HepG2 (cell line): Measurements from ENCODE around the gene PHF2. TPM values are rescaled to one million over a fixed set of nuclear protein-coding genes. Genes with fewer than 3 reads are reported as not detected.

Experiments
- ATAC-seq: fragments of 200-7000 bp; cut with Tn5 transposase; 3 replicates; pipeline ENCODE4 v1.9.1; 2020; ENCODE audit warnings: mild to moderate bottlenecking, moderate library complexity
- BruUV-seq: library from RNA; stranded (reverse); fragments of 400-500 nt; replicated peaks from 2 replicates; lab custom pipeline; 2021; lab: Mats Ljungman, UMichigan
- CTCF ChIA-PET: fragments of 300-600 bp; formaldehyde crosslinking; extraction: SDS; loops from one replicate; lab custom pipeline; 2021; ENCODE audit warnings: low total read pairs, inconsistent platforms, low intra/inter-chr PET ratio; lab: Yijun Ruan, JAX
- POLR2A ChIA-PET: fragments of 350-600 bp; sonication (Branson Sonifier 250); formaldehyde crosslinking; loops from one replicate; lab custom pipeline; 2020; ENCODE audit warnings: antibody characterized with exemption, inconsistent platforms; lab: Yijun Ruan, JAX
- DNase-seq: peaks from one replicate; pipeline ENCODE4 v3.0.0-alpha.2; 2015; ENCODE audit warnings: low spot score
- FAIRE-seq: peaks from 3 replicates; lab custom pipeline; 2011; peaks lifted over from hg19 to GRCh38; lab: Jason Lieb, UNC
- H2AFZ ChIP-seq: one replicate; pipeline ENCODE4 v1.6.1; 2011; ENCODE audit warnings: low read length, inconsistent platforms
- H3K27ac ChIP-seq: fragments of 300-600 bp; 3 replicates; pipeline ENCODE4 v1.8.0; 2011; ENCODE audit warnings: mixed run types, mild to moderate bottlenecking, mixed read lengths, low read length, inconsistent platforms; ENCODE audit not compliant: insufficient read depth; ENCODE audit errors: extremely low read length
- H3K27me3 ChIP-seq, 2 experiments: fragments of 200-600 bp in 1 of 2; 2 replicates in 1 of 2; 3 replicates in 1 of 2; pipeline versions ENCODE4 v1.6.0 to v1.8.0; 2011; ENCODE audit warnings: low read length in 2 of 2, mild to moderate bottlenecking in 2 of 2, moderate library complexity in 2 of 2, inconsistent platforms in 1 of 2; ENCODE audit not compliant: insufficient read depth in 2 of 2, control insufficient read depth in 1 of 2
- H3K36me3 ChIP-seq, 2 experiments: fragments of 200-600 bp in 1 of 2; replicated peaks in 1 of 2; 2 replicates in 1 of 2; 3 replicates in 1 of 2; pipeline versions ENCODE4 v1.5.1 to v1.8.0; 2011; ENCODE audit warnings: low read length in 2 of 2, inconsistent platforms in 1 of 2; ENCODE audit not compliant: insufficient read depth in 2 of 2, control insufficient read depth in 1 of 2
- H3K4me1 ChIP-seq: 2 replicates; pipeline ENCODE4 v1.5.1; 2012; ENCODE audit warnings: low read length, inconsistent platforms; ENCODE audit not compliant: insufficient read depth
- H3K4me2 ChIP-seq: 2 replicates; pipeline ENCODE4 v1.6.0; 2011; ENCODE audit warnings: low read depth, low read length, inconsistent platforms
- H3K4me3 ChIP-seq, 3 experiments: fragments of 200-600 bp in 1 of 3; sonication (generic), shearing (Covaris generic) in 1 of 3; replicated peaks in 1 of 3; 2 replicates each; pipeline ENCODE4 v1.5.1; 2011 to 2016; ENCODE audit warnings: low read length in 3 of 3, inconsistent platforms in 2 of 3, low read depth in 2 of 3, mild to moderate bottlenecking in 2 of 3, control low read depth in 1 of 3, mixed read lengths in 1 of 3; ENCODE audit not compliant: insufficient read depth in 1 of 3
- H3K79me2 ChIP-seq: one replicate; pipeline ENCODE4 v1.6.1; 2011; ENCODE audit warnings: low read length, inconsistent platforms; ENCODE audit not compliant: insufficient read depth
- H3K9ac ChIP-seq: 2 replicates; pipeline ENCODE4 v1.6.0; 2011; ENCODE audit warnings: mild to moderate bottlenecking, low read depth, low read length, inconsistent platforms; ENCODE audit not compliant: insufficient read depth
- H3K9me3 ChIP-seq: 2 replicates; pipeline ENCODE4 v1.5.1; 2012; ENCODE audit warnings: mild to moderate bottlenecking, low read length
- H4K20me1 ChIP-seq: 2 replicates; pipeline ENCODE4 v1.6.0; 2011; ENCODE audit warnings: inconsistent platforms, mild to moderate bottlenecking, low read length, moderate library complexity; ENCODE audit not compliant: insufficient read depth
- EHMT2 ChIP-seq: fragments of 200-600 bp; sonication (generic); IDR thresholded peaks from 2 replicates; pipeline ENCODE4 v1.7.0; 2017; ENCODE audit warnings: antibody characterized with exemption, low read depth, low read length, borderline replicate concordance
- ETV5 ChIP-seq: IDR thresholded peaks from 2 replicates; pipeline ENCODE4 v1.6.1; 2018; ENCODE audit warnings: missing biosample characterization, missing genetic modification reagents, inconsistent platforms, borderline replicate concordance
- FOXO1 ChIP-seq: sonication (generic); formaldehyde crosslinking; IDR thresholded peaks from 2 replicates; pipeline ENCODE4 v1.4.0; 2020; ENCODE audit warnings: missing genetic modification reagents
- GLMP ChIP-seq: sonication (generic); formaldehyde crosslinking; IDR thresholded peaks from 2 replicates; pipeline ENCODE4 v1.9.0; 2021; ENCODE audit warnings: missing genetic modification reagents, mild to moderate bottlenecking, borderline replicate concordance
- KLF16 ChIP-seq, 2 experiments: sonication (generic) in 1 of 2; formaldehyde crosslinking in 1 of 2; IDR thresholded peaks; 2 replicates each; pipeline versions ENCODE4 v1.6.1 to v1.8.0; 2016 to 2023; ENCODE audit warnings: missing genetic modification reagents in 2 of 2, missing compliant biosample characterization in 1 of 2
- NCOA2 ChIP-seq: sonication (generic); formaldehyde crosslinking; IDR thresholded peaks from 2 replicates; pipeline ENCODE4 v1.8.0; 2022; ENCODE audit warnings: inconsistent platforms
- NFKB2 ChIP-seq: sonication (generic); formaldehyde crosslinking; IDR thresholded peaks from 2 replicates; pipeline ENCODE4 v1.4.0; 2020; ENCODE audit warnings: missing genetic modification reagents, borderline replicate concordance
- SKIL ChIP-seq: sonication (generic); formaldehyde crosslinking; IDR thresholded peaks from 2 replicates; pipeline ENCODE4 v1.8.0; 2022; ENCODE audit warnings: missing genetic modification reagents, mild to moderate bottlenecking, moderate library complexity, borderline replicate concordance
- ZBTB2 ChIP-seq: sonication (generic); formaldehyde crosslinking; IDR thresholded peaks from 2 replicates; pipeline ENCODE4 v1.8.0; 2022; ENCODE audit warnings: low read depth, missing genetic modification reagents
- ZMAT3 ChIP-seq: sonication (generic); formaldehyde crosslinking; conservative IDR thresholded peaks from 2 replicates; pipeline ENCODE4 v1.7.0; 2021; ENCODE audit warnings: missing genetic modification reagents
- ZNF281 ChIP-seq: sonication (generic); formaldehyde crosslinking; IDR thresholded peaks from 2 replicates; pipeline ENCODE4 v1.4.0; 2020; ENCODE audit warnings: missing genetic modification reagents, borderline replicate concordance
- ZNF597 ChIP-seq: sonication (generic); formaldehyde crosslinking; IDR thresholded peaks from 2 replicates; pipeline ENCODE4 v1.5.0; 2020; ENCODE audit warnings: missing genetic modification reagents
- ZNF724P ChIP-seq: sonication (generic); formaldehyde crosslinking; IDR thresholded peaks from 2 replicates; pipeline ENCODE4 v1.8.0; 2022; ENCODE audit warnings: missing genetic modification reagents, borderline replicate concordance
- ZNF75D ChIP-seq: sonication (generic); formaldehyde crosslinking; IDR thresholded peaks from 2 replicates; pipeline ENCODE4 v1.8.1; 2023; ENCODE audit warnings: missing genetic modification reagents, mild to moderate bottlenecking, borderline replicate concordance
- ZSCAN31 ChIP-seq: sonication (generic); formaldehyde crosslinking; IDR thresholded peaks from 2 replicates; pipeline ENCODE4 v1.5.0; 2020; ENCODE audit warnings: low read depth, mild to moderate bottlenecking, missing genetic modification reagents
- WGBS: methylation state at CpG from one replicate; pipeline ENCODE4 v1.1.6; 2017; ENCODE audit warnings: low lambda C conversion rate; 5-methylcytosine and 5-hydroxymethylcytosine counted together
- in situ Hi-C: cut with HindIII; loops from 2 replicates; pipeline ENCODE4 v1.10.0; 2017; ENCODE audit warnings: low pct_unique_long_range_greater_than_20kb; ENCODE audit not compliant: extremely low pct_ligation_motif_present
- intact Hi-C: fragments of 100-400 bp; cut with micrococcal nuclease; formaldehyde crosslinking; loops from one replicate; pipeline ENCODE4 v1.10.0; 2022; ENCODE audit not compliant: unreplicated experiment
- polyA plus RNA-seq, 8 experiments: library from polyadenylated mRNA; depleted of rRNA in 3 of 8; stranded (reverse) in 7 of 8; unstranded in 1 of 8; fragments of >200 nt; fragmentation: Illumina TruSeq in 4 of 8; extraction: Trizol in 4 of 8; gene quantifications; 2 replicates each; pipeline versions ENCODE4 v1.2.1 to v1.2.3, GENCODE V29; 2011 to 2016; ENCODE audit warnings: low read depth in 4 of 8, missing spikeins in 1 of 8, mixed read lengths in 1 of 8; ENCODE audit not compliant: insufficient read depth in 1 of 8
- total RNA-seq, 5 experiments: library from RNA; depleted of rRNA; stranded (reverse); fragments of >200 nt; fragmentation: Illumina TruSeq; extraction: Trizol; gene quantifications; 2 replicates each; pipeline ENCODE4 v1.2.3, GENCODE V29; 2016; ENCODE audit warnings: low read depth in 1 of 5

PHF2 gene
- total and polyA plus RNA-seq, 2 of the 13 experiments (the other 11 are each of a cell fraction or from before 2014, with no cell fraction given): 6.6 to 9.1 TPM

GRCh38 chr9:93591301-93592007 is 15.1 kb downstream of the PHF2 start:
- Histone ChIP-seq H3K4me3 (no peak overlapping the region), H3K27me3 (no peaks in the 10 kb centered on the region), H3K4me2 (no peak overlapping the region), H4K20me1 (no peaks in the 10 kb centered on the region; the same call in 1 of the 2 replicates), H2AFZ (no peak overlapping the region), H3K36me3 (no peaks in the 10 kb centered on the region), H3K4me1 (peaks cover 57% of the 10 kb centered on the region), H3K9me3 (no peaks in the 10 kb centered on the region), H3K9ac (no peak overlapping the region), H3K27ac (no peak overlapping the region), H3K79me2 (peaks cover 24% of the 10 kb centered on the region)
- ATAC-seq: no peak
- CTCF ChIA-PET: interaction anchor here (1.5 kb wide), 1 partner anchor 25 kb away, joined by 7 read pairs; no protein-coding TSS in a partner anchor
- intact Hi-C loops: no loop called here
- POLR2A ChIA-PET: no interaction called here
- in situ Hi-C loops: no loop called here
- FAIRE-seq: no peak
- DNase-seq: no peak
- BruUV-seq: no TSS peak
- 76% methylated on average over 9 of the region's 13 CpGs for WGBS
- TF ChIP-seq ZMAT3: no peak
- TF ChIP-seq NCOA2 (CRISPR knock-in tag): no peak
- no peak for TF ChIP-seq KLF16 (CRISPR knock-in tag; IDR thresholded peaks at IDR 0.05)
- TF ChIP-seq NFKB2 (CRISPR knock-in tag): no peak
- TF ChIP-seq FOXO1 (CRISPR knock-in tag): no peak
- TF ChIP-seq ZNF724P (CRISPR knock-in tag): no peak
- TF ChIP-seq ZSCAN31 (CRISPR knock-in tag): no peak
- no peak for TF ChIP-seq GLMP (CRISPR knock-in tag)
- TF ChIP-seq ZNF75D (CRISPR knock-in tag): no peak
- no peak for TF ChIP-seq EHMT2
- TF ChIP-seq ZBTB2 (CRISPR knock-in tag): no peak
- no peak for TF ChIP-seq SKIL (CRISPR knock-in tag)
- TF ChIP-seq ETV5 (CRISPR knock-in tag): no peak
- TF ChIP-seq ZNF597 (CRISPR knock-in tag): no peak
- TF ChIP-seq ZNF281 (CRISPR knock-in tag): no peak
